GM12874 (cell line): ENCODE data around the gene SIX4.

Source experiments
- CTCF ChIP-seq: IDR thresholded peaks from 2 replicates; pipeline ENCODE4 v1.5.1; 2011; ENCODE audit warnings: low read depth, mild to moderate bottlenecking, control low read depth, low read length, moderate library complexity; ENCODE audit not compliant: insufficient read depth

The SIX4 gene

GRCh38 chr14:60691383-60692113 lies 32.6 kb downstream of the SIX4 start:
- TF ChIP-seq CTCF = no peak

- no peak for TF ChIP-seq CTCF
Observed at GRCh38 chr14:60686865-60687264, 37.3 kb downstream of the SIX4 start.

GRCh38 chr14:60684203-60684602 lies 39.9 kb downstream of the SIX4 start:
- no peak for TF ChIP-seq CTCF

GRCh38 chr14:60681271-60681670 lies 42.9 kb downstream of the SIX4 start:
- TF ChIP-seq CTCF = no peak

- no peak for TF ChIP-seq CTCF
Observed at GRCh38 chr14:60680511-60680910, 43.6 kb downstream of the SIX4 start.

- no peak for TF ChIP-seq CTCF
Observed at GRCh38 chr14:60679566-60680258, 44.4 kb downstream of the SIX4 start.

GRCh38 chr14:60677701-60678100 lies 46.5 kb downstream of the SIX4 start:
- TF ChIP-seq CTCF = no peak
